GM12801 (cell line): ENCODE measurements around the gene C13orf46.

ENCODE experiments used
- TF ChIP-seq, protein P1 (sequence below): IDR thresholded peaks from one replicate; pipeline ENCODE4 v1.5.1; 2011; ENCODE audit warnings: control low read depth; ENCODE audit not compliant: insufficient read length; ENCODE audit errors: extremely low read depth

Gene C13orf46

DNA sequence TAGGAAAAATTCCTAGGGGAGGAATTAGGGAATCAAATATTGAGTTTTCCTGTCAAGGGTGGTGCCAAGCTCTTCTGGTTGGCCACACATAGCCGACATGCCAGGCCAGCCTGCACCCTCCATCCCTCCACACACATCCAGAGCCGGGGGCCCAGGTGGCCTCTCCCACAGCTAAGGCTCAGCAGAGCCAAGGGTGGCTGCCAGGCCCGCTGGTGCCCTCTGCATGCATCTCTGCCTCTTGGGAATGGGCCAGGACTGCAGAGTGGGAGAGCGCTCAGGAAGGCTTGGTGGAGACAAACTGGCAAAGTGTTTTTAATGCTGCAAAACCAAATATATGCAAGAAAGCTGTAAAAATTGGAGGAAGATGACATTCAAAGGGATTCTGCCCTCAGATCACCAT is 67.3 kb downstream of the C13orf46 start:
- TF ChIP-seq, protein P1, sequence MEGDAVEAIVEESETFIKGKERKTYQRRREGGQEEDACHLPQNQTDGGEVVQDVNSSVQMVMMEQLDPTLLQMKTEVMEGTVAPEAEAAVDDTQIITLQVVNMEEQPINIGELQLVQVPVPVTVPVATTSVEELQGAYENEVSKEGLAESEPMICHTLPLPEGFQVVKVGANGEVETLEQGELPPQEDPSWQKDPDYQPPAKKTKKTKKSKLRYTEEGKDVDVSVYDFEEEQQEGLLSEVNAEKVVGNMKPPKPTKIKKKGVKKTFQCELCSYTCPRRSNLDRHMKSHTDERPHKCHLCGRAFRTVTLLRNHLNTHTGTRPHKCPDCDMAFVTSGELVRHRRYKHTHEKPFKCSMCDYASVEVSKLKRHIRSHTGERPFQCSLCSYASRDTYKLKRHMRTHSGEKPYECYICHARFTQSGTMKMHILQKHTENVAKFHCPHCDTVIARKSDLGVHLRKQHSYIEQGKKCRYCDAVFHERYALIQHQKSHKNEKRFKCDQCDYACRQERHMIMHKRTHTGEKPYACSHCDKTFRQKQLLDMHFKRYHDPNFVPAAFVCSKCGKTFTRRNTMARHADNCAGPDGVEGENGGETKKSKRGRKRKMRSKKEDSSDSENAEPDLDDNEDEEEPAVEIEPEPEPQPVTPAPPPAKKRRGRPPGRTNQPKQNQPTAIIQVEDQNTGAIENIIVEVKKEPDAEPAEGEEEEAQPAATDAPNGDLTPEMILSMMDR: no peak

- TF ChIP-seq, protein P1: no peak
Observed at GRCh38 chr13:113905942-113906341, 67.9 kb downstream of the C13orf46 start.

GRCh38 chr13:113905018-113905417 is 68.9 kb downstream of the C13orf46 start:
- TF ChIP-seq, protein P1: no peak

GRCh38 chr13:113904411-113904810 is 69.5 kb downstream of the C13orf46 start:
- TF ChIP-seq, protein P1: no peak

- TF ChIP-seq, protein P1: no peak
Observed at GRCh38 chr13:113903912-113904311, 70.0 kb downstream of the C13orf46 start.
